Osteoblast (primary cell): ENCODE data around the gene GREB1L. TPM values are rescaled to one million over a fixed set of nuclear protein-coding genes. Genes with fewer than 3 reads are reported as not detected.
"Not testable (repeated sequence)": the region's sequence is repeated elsewhere in the genome, so short reads cannot be mapped to it uniquely, and the experiment has no call there.

Source experiments
- DNase-seq: peaks from one replicate; pipeline ENCODE4 v3.0.0; 2011; ENCODE audit warnings: low spot score, mixed read lengths; ENCODE audit not compliant: insufficient read length; ENCODE audit errors: missing footprints
- H2AFZ ChIP-seq: 2 replicates; pipeline ENCODE4 v1.6.0; 2011; ENCODE audit warnings: mild to moderate bottlenecking, low read length
- H3K27ac ChIP-seq: 2 replicates; pipeline ENCODE4 v1.5.1; 2011; ENCODE audit warnings: mild to moderate bottlenecking, low read depth, low read length, moderate library complexity
- H3K27me3 ChIP-seq: 2 replicates; pipeline ENCODE4 v1.6.0; 2012; ENCODE audit warnings: mild to moderate bottlenecking, control low read depth, inconsistent platforms, low read length, moderate library complexity; ENCODE audit not compliant: insufficient read depth
- H3K36me3 ChIP-seq: 2 replicates; pipeline ENCODE4 v1.5.1; 2011; ENCODE audit warnings: mild to moderate bottlenecking, low read length, control low read depth, moderate library complexity; ENCODE audit not compliant: insufficient read depth
- H3K4me1 ChIP-seq: 2 replicates; pipeline ENCODE4 v1.5.1; 2011; ENCODE audit warnings: mild to moderate bottlenecking, low read length, control low read depth, moderate library complexity; ENCODE audit not compliant: insufficient read depth
- H3K4me2 ChIP-seq: 2 replicates; pipeline ENCODE4 v1.6.0; 2011; ENCODE audit warnings: mild to moderate bottlenecking, low read length; ENCODE audit not compliant: insufficient read depth
- H3K4me3 ChIP-seq: fragments of 200-600 bp; sonication (generic); 3 replicates; pipeline ENCODE4 v1.5.1; 2012; ENCODE audit warnings: mild to moderate bottlenecking, low read length, inconsistent platforms; ENCODE audit not compliant: insufficient read depth
- H3K79me2 ChIP-seq: 2 replicates; pipeline ENCODE4 v1.6.0; 2012; ENCODE audit warnings: mild to moderate bottlenecking, low read length, control low read depth, inconsistent platforms; ENCODE audit not compliant: insufficient read depth
- H3K9me3 ChIP-seq: 2 replicates; pipeline ENCODE4 v1.5.1; 2011; ENCODE audit warnings: low read depth, low read length, control low read depth
- H4K20me1 ChIP-seq: 2 replicates; pipeline ENCODE4 v1.6.0; 2012; ENCODE audit warnings: mild to moderate bottlenecking, low read length, control low read depth; ENCODE audit not compliant: insufficient read depth
- total RNA-seq: library from RNA; depleted of rRNA; stranded (reverse); fragments of >200 nt; gene quantifications from 2 replicates; pipeline ENCODE4 v1.2.3, GENCODE V29; 2012
- TF ChIP-seq, protein P1 (sequence below): IDR thresholded peaks from 2 replicates; pipeline ENCODE4 v1.5.1; 2011; ENCODE audit warnings: mild to moderate bottlenecking, low read depth, low read length, moderate library complexity; ENCODE audit errors: extremely low read depth

GREB1L gene
- total RNA-seq, 1 donor, result 0.36 TPM

DNA sequence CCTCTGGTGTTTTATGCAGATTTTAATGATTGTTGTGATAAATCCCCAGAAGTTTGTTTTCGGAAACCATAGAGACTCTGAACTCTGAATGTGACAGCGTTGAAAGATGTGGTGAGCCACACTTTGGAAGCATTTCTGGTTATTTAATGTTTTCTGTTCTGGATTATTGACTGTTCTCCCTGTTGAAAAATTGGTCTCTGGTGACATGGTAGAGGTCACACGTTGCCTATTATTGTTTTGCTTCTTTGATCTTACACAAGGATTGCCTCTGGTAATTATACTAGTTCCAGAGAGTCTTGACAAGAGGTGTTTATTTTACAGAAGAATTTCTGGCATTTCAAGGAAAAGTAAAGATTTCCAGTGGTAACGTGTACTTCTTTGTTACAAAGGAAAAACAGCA, 127.1 kb downstream of the GREB1L start:
- H3K4me3 ChIP-seq, result no peak overlapping the region
- no peaks in the 10 kb centered on the region for H3K36me3 ChIP-seq
- H3K9me3 ChIP-seq, result no peaks in the 10 kb centered on the region
- H3K79me2 ChIP-seq, result no peaks in the 10 kb centered on the region
- TF ChIP-seq, protein P1, sequence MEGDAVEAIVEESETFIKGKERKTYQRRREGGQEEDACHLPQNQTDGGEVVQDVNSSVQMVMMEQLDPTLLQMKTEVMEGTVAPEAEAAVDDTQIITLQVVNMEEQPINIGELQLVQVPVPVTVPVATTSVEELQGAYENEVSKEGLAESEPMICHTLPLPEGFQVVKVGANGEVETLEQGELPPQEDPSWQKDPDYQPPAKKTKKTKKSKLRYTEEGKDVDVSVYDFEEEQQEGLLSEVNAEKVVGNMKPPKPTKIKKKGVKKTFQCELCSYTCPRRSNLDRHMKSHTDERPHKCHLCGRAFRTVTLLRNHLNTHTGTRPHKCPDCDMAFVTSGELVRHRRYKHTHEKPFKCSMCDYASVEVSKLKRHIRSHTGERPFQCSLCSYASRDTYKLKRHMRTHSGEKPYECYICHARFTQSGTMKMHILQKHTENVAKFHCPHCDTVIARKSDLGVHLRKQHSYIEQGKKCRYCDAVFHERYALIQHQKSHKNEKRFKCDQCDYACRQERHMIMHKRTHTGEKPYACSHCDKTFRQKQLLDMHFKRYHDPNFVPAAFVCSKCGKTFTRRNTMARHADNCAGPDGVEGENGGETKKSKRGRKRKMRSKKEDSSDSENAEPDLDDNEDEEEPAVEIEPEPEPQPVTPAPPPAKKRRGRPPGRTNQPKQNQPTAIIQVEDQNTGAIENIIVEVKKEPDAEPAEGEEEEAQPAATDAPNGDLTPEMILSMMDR, result no peak
- H3K27me3 ChIP-seq, result peaks cover 19% of the 10 kb centered on the region
- H4K20me1 ChIP-seq, result no peaks in the 10 kb centered on the region
- H3K4me2 ChIP-seq, result no peak overlapping the region
- no peak overlapping the region for H2AFZ ChIP-seq
- H3K4me1 ChIP-seq, result no peaks in the 10 kb centered on the region
- no peak overlapping the region for H3K27ac ChIP-seq
- no peak for DNase-seq

DNA sequence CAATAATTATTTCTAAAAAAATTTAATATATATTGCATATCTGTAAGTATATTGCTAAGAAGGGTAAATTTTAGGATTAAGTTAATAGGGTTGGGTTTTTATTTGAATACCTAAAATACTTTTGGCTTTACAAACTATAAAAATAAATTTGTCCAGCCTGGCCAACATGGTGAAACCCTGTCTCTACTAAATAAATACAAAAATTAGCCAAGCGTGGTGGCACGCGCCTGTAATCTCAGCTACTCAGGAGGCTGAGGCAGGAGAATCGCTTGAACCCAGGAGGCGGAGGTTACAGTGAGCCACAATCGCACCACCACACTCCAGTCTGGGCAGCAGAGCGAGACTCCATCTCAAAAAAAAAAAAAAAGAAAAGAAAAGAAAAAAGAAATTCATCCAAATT, 127.6 kb downstream of the GREB1L start:
- not testable (repeated sequence) for H4K20me1 ChIP-seq, H3K36me3 ChIP-seq, H3K4me3 ChIP-seq, H3K9me3 ChIP-seq, H2AFZ ChIP-seq, H3K27ac ChIP-seq, H3K4me1 ChIP-seq, DNase-seq, H3K79me2 ChIP-seq, H3K4me2 ChIP-seq
- peaks cover 16% of the 10 kb centered on the region for H3K27me3 ChIP-seq

DNA sequence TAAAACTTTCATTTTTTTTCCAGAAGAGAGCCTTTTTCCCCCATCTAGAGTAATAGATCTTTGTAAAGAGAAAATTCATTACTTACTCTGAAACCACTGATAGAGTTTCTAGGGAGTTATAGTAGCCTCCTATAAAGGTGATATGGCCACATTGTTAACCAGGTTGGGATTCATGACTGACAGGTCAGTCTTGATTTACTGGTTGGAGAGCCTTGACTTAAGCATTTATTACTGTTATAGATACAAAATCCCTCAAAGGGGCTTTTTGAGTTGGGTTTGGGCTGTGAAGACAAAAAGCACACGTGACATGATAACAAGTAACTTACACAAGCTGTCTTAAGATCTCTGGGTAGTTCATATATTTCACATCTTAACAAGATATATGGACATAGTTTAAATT, 141.0 kb downstream of the GREB1L start:
- no peak overlapping the region for H2AFZ ChIP-seq
- DNase-seq, result no peak
- H3K36me3 ChIP-seq, result no peaks in the 10 kb centered on the region
- H3K4me1 ChIP-seq, result no peaks in the 10 kb centered on the region
- H3K27me3 ChIP-seq, result peaks cover 22% of the 10 kb centered on the region
- no peak overlapping the region for H3K27ac ChIP-seq
- no peaks in the 10 kb centered on the region for H3K79me2 ChIP-seq
- TF ChIP-seq, protein P1, result no peak
- H3K4me3 ChIP-seq, result no peak overlapping the region
- no peak overlapping the region for H3K4me2 ChIP-seq
- H3K9me3 ChIP-seq, result no peaks in the 10 kb centered on the region
- no peaks in the 10 kb centered on the region for H4K20me1 ChIP-seq

DNA sequence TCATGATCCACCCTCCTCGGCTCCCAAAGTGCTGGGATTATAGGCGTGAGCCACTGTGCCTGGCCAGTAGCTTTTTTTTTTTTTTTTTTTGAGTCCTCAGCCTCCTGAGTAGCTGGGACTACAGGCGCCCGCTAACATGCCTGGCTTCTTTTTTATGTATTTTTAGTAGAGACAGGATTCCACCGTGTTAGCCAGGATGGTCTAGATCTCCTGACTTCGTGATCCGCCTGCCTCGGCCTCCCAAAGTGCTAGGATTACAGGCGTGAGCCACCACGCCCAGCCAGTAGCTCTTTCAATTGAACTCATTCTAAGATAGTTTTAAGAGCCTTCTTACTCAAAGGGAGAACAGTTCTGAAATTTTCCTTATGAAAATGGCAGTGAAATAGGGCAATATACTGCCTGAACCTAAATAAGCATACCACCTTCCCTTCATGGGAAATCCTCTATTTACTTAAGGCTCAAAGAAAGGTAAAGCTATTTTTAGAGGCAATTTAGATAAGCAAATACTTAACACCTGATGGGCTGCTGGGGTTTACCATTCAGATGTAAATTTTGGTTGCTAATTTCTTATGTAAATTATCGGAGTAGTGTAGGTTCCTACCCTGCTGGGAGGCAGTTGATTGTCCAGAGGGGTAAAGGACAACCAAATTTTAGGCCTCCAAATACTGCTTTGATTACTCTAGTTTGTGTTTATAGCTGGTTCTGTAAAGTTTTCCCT, 144.7 kb downstream of the GREB1L start:
- TF ChIP-seq, protein P1, result no peak
- Histone ChIP-seq H3K27me3 (peaks cover 18% of the 10 kb centered on the region), H3K4me3 (no peak overlapping the region), H3K36me3 (no peaks in the 10 kb centered on the region), H3K9me3 (no peaks in the 10 kb centered on the region), H2AFZ (no peak overlapping the region), H4K20me1 (no peaks in the 10 kb centered on the region), H3K4me2 (no peak overlapping the region), H3K27ac (no peak overlapping the region), H3K79me2 (no peaks in the 10 kb centered on the region), H3K4me1 (peaks cover 3% of the 10 kb centered on the region)
- DNase-seq, result no peak
